ENCODE measurements around the gene MAT2A. TPM values are rescaled to one million over a fixed set of nuclear protein-coding genes. Genes with fewer than 3 reads are reported as not detected.

Gene MAT2A
- total and polyA plus RNA-seq, 9 of the 15 experiments (the other 6 are each of a cell fraction or from before 2014, with no cell fraction given) = 130 to 1,027 (median 240) TPM

- TF ChIP-seq ZNF511 (CRISPR knock-in tag; IDR thresholded peaks at IDR 0.05) (peak; percentile 46), ZNF140 (CRISPR knock-in tag; IDR thresholded peaks at IDR 0.05) (no peak), KDM2B (CRISPR knock-in tag; IDR thresholded peaks at IDR 0.05) (no peak), JUND (IDR thresholded peaks at IDR 0.05; ENCODE audit: borderline replicate concordance, low read depth, low read length) (no peak), JUND (tag; IDR thresholded peaks at IDR 0.05; ENCODE audit: borderline replicate concordance, low read depth, low read length) (no peak), CBX5 (IDR thresholded peaks at IDR 0.05; ENCODE audit: borderline replicate concordance, low read depth) (no peak), SNRNP70 (optimal IDR thresholded peaks at IDR 0.05; ENCODE audit: low read depth, low read length) (peak; percentile 92), XRCC4 (IDR thresholded peaks at IDR 0.05; ENCODE audit: extremely low read depth, insufficient read depth, insufficient read length) (no peak), ZNF644 (tag; IDR thresholded peaks at IDR 0.05; ENCODE audit: low read depth) (no peak; the same call in 1 of the 2 replicates), E2F6 (IDR thresholded peaks at IDR 0.05; ENCODE audit: borderline replicate concordance in 1 of 2, extremely low read depth in 1 of 2, insufficient read depth in 1 of 2, insufficient read length in 1 of 2, low read depth in 1 of 2, low read length in 1 of 2, poor library complexity in 1 of 2, severe bottlenecking in 1 of 2) (peak; percentile 59 to 73)
- TF ChIP-seq, protein P1, sequence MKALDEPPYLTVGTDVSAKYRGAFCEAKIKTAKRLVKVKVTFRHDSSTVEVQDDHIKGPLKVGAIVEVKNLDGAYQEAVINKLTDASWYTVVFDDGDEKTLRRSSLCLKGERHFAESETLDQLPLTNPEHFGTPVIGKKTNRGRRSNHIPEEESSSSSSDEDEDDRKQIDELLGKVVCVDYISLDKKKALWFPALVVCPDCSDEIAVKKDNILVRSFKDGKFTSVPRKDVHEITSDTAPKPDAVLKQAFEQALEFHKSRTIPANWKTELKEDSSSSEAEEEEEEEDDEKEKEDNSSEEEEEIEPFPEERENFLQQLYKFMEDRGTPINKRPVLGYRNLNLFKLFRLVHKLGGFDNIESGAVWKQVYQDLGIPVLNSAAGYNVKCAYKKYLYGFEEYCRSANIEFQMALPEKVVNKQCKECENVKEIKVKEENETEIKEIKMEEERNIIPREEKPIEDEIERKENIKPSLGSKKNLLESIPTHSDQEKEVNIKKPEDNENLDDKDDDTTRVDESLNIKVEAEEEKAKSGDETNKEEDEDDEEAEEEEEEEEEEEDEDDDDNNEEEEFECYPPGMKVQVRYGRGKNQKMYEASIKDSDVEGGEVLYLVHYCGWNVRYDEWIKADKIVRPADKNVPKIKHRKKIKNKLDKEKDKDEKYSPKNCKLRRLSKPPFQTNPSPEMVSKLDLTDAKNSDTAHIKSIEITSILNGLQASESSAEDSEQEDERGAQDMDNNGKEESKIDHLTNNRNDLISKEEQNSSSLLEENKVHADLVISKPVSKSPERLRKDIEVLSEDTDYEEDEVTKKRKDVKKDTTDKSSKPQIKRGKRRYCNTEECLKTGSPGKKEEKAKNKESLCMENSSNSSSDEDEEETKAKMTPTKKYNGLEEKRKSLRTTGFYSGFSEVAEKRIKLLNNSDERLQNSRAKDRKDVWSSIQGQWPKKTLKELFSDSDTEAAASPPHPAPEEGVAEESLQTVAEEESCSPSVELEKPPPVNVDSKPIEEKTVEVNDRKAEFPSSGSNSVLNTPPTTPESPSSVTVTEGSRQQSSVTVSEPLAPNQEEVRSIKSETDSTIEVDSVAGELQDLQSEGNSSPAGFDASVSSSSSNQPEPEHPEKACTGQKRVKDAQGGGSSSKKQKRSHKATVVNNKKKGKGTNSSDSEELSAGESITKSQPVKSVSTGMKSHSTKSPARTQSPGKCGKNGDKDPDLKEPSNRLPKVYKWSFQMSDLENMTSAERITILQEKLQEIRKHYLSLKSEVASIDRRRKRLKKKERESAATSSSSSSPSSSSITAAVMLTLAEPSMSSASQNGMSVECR (CRISPR knock-in tag; IDR thresholded peaks at IDR 0.05) = peak; percentile 91
- TF ChIP-seq, protein P2, sequence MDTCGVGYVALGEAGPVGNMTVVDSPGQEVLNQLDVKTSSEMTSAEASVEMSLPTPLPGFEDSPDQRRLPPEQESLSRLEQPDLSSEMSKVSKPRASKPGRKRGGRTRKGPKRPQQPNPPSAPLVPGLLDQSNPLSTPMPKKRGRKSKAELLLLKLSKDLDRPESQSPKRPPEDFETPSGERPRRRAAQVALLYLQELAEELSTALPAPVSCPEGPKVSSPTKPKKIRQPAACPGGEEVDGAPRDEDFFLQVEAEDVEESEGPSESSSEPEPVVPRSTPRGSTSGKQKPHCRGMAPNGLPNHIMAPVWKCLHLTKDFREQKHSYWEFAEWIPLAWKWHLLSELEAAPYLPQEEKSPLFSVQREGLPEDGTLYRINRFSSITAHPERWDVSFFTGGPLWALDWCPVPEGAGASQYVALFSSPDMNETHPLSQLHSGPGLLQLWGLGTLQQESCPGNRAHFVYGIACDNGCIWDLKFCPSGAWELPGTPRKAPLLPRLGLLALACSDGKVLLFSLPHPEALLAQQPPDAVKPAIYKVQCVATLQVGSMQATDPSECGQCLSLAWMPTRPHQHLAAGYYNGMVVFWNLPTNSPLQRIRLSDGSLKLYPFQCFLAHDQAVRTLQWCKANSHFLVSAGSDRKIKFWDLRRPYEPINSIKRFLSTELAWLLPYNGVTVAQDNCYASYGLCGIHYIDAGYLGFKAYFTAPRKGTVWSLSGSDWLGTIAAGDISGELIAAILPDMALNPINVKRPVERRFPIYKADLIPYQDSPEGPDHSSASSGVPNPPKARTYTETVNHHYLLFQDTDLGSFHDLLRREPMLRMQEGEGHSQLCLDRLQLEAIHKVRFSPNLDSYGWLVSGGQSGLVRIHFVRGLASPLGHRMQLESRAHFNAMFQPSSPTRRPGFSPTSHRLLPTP (IDR thresholded peaks at IDR 0.05; ENCODE audit: borderline replicate concordance, extremely low read depth, insufficient read length) = no peak
- TF ChIP-seq, protein P3, sequence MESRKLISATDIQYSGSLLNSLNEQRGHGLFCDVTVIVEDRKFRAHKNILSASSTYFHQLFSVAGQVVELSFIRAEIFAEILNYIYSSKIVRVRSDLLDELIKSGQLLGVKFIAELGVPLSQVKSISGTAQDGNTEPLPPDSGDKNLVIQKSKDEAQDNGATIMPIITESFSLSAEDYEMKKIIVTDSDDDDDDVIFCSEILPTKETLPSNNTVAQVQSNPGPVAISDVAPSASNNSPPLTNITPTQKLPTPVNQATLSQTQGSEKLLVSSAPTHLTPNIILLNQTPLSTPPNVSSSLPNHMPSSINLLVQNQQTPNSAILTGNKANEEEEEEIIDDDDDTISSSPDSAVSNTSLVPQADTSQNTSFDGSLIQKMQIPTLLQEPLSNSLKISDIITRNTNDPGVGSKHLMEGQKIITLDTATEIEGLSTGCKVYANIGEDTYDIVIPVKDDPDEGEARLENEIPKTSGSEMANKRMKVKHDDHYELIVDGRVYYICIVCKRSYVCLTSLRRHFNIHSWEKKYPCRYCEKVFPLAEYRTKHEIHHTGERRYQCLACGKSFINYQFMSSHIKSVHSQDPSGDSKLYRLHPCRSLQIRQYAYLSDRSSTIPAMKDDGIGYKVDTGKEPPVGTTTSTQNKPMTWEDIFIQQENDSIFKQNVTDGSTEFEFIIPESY (CRISPR knock-in tag; IDR thresholded peaks at IDR 0.05) = no peak; the same call in 1 of the 2 replicates
Observed at GRCh38 chr2:85539361-85540132, 579 bp downstream of the MAT2A start (continued).

Data from K562 (cell line).